Forelimb muscle (tissue), 1 donor: Measurements from ENCODE around the gene SPATA31C1. TPM values are rescaled to one million over a fixed set of nuclear protein-coding genes. Genes with fewer than 3 reads are reported as not detected.
"Not testable (repeated sequence)": the region's sequence is repeated elsewhere in the genome, so short reads cannot be mapped to it uniquely, and the experiment has no call there.

Experiments used
- DNase-seq: peaks from one replicate; pipeline ENCODE4 v3.0.0-alpha.2; 2013; ENCODE audit warnings: low read depth
- polyA plus RNA-seq: library from polyadenylated mRNA; unstranded; fragments of 120-200 nt; gene quantifications from one replicate; pipeline ENCODE4 v1.2.1, GENCODE V29; 2013; ENCODE audit not compliant: insufficient read length

The SPATA31C1 gene
- polyA plus RNA-seq, 1 donor: 0.08 TPM

DNA sequence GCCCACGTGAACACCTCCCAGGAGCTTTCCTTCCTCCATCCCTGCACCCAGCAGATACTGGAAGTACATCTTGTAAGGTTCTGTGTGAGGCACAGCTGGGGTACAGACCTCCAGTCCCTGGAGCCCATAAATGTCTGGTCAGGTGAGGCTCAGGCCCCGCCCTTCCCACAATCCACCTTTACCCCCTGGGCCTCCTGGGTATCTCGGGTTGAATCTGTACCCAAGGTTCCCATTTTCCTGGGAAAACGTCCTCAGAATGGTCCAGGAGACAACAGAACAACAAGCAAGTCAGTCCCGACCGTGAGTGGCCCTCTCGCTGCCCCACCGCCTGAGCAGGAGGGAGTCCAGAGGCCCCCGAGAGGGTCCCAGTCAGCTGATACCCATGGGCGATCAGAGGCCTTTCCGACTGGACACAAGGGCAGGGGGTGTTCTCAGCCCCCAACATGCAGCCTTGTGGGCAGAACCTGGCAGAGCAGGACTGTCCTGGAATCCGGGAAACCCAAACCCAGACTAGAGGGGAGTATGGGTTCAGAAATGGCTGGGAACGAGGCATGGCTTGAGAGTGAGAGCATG lies 30.7 kb upstream of the SPATA31C1 start:
- DNase-seq: no peak

DNA sequence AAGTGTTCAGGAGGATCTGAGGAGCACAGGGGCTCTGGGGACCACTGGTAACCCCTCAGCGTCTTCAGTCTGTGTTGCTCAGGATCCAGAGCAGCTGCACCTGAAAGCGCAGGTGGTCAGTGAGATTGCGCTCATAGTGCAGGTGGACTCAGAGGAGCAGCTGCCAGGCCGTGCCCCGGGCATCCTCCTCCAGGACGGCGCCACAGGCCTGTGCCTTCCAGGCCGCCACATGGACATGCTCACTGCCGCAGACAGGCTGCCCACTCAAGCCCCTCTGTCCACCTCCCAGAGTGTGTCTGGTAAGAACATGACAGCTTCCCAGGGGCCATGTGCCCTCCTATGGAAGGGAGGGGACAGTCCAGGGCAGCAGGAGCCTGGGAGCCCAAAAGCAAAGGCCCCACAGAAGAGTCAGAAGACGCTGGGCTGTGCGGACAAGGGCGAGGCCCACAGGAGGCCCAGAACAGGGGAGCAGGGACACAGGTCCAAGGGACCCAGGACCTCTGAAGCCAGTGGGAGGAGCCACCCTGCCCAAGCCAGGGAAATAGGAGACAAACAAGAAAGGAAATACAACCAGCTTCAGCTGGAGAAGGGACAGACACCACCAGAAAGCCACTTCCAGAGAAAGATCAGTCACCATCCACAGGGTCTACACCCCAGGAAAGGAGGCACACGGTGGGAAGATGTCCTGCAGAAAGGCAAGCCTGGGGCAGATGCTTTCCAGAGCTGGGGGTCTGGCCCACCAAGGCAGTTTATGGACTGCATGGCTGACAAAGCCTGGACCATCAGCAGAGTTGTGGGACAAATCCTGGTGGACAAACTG lies 29.9 kb upstream of the SPATA31C1 start:
- DNase-seq: no peak

DNA sequence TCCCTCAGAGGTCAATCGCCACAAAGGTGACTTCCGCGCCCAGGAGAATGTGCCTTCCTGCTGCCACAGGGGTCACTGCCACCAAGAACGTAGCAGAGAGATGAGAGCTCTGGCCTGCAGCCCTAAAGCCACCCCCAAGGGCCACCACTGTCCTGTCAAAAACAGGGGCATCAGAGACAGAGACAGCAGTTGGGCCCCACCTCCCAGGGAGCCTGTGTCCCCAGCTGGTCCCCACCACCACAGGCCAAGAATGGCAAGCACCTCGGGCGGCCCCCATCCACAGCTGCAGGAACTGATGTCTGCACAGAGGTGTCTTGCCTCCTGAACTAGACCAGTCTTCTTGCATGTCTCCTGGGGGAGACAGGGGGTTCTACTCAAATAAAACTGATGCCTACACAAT lies 29.3 kb upstream of the SPATA31C1 start:
- no peak for DNase-seq

GRCh38 chr9:87889065-87889881 lies 28.5 kb upstream of the SPATA31C1 start:
- no peak for DNase-seq

- no peak for DNase-seq
Observed at GRCh38 chr9:87889882-87890252, 27.9 kb upstream of the SPATA31C1 start.

DNA sequence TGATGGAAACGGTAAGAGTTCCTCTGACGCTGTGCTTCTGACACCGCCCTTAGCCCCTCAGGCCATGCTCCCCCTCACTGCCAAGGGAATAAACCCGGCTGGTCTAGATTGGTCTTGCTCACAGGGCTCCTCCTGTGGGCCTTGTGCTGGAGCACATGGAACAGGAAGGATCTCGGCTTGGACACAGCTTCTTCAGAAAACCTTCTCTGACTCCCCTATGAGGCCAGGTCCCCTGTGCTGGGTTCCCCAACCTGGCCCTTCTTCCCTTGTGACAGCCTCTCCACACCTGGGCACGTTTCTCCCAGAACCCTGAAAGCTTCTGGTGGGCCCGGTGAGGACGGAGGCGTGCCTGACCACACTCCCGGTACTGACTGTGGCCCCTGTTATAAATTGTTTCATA lies 26.9 kb upstream of the SPATA31C1 start:
- no peak for DNase-seq

GRCh38 chr9:87891754-87892153 lies 26.0 kb upstream of the SPATA31C1 start:
- DNase-seq: no peak

DNA sequence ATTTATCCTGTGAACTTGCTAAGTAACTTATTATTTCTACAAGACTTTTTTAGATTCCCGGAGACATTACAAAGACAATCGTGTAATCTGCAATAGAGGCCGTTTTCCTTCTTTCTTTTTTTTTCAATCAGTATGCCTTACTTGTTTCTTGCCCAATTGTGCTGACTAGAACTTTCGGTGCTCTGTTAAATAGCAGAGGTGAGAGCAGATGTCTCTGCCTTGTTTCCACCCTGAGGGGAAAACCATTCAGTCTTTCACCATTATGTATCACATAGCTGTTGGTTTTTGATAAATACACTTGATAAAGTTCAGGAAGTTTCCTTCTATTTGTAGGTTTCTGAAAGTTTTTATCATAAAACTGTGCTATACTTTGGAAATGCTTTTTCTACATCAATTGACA lies 24.8 kb upstream of the SPATA31C1 start:
- DNase-seq: no peak

DNA sequence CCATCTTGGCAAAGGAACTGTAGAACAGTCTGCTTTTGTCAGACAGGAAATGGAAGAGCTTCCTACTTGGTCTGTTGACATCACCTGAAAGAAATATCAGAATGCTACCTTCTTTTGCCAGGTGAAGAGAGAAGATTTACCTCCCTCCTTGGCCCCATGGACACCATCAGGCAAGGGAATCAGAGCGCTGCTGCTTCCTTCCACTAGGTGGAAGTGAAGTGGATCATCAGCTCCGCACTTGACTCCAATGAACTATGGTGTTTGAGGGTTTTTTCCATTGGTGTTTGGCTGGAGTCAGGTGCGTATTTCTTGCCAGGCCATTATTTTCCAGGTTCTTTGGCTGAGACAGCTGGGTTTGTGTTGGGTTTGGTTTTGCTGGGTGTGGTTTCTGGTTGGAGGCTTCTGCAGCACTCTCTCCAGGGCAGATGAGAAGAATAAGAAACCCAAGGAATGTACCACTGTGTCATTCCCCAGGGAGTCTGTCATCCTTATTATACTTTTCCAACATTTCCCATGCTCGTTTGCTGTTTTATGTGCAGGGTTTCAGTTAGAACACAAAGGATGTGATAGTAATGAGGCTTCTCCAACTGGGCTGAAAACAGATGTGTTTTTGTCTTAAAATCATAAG lies 22.6 kb upstream of the SPATA31C1 start:
- DNase-seq: no peak

DNA sequence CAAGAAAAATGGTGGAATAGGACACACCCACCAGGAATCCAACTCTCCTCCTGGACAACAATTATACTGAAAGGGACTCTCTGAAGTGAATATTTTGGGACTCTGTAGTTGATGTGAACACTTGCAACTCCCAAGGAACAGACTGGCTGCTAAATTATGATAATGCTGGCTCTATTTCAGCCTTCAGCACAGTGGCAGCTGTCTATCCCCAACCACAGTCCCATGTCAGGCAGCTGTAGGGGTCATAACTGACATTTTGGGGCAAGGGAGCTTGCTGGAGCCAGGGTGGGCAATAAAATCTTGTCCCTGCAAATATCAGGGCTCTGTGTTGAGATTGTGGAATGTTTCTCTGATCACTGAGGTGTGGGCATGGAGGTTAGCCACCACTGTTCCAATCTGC lies 20.9 kb upstream of the SPATA31C1 start:
- no peak for DNase-seq

- no peak for DNase-seq
Observed at GRCh38 chr9:87898151-87898550, 19.6 kb upstream of the SPATA31C1 start.

DNA sequence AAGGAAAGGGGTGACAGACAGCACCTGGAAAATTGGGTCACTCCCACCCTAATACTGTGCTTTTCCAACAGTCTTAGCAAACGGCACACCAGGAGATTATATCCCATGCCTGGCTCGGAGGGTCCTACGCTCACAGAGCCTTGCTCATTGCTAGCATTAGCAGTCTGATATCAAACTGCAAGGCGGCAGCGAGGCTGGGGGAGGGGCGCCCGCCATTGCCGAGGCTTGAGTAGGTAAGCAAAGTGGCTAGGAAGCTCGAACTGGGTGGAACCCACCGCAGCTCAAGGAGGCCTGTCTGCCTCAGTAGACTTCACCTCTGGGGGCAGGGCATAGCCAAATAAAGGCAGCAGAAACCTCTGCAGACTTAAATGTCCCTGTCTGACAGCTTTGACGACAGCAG lies 15.4 kb upstream of the SPATA31C1 start:
- not testable (repeated sequence) for DNase-seq

- no peak for DNase-seq
Observed at GRCh38 chr9:87909310-87910041, 8.3 kb upstream of the SPATA31C1 start.

DNA sequence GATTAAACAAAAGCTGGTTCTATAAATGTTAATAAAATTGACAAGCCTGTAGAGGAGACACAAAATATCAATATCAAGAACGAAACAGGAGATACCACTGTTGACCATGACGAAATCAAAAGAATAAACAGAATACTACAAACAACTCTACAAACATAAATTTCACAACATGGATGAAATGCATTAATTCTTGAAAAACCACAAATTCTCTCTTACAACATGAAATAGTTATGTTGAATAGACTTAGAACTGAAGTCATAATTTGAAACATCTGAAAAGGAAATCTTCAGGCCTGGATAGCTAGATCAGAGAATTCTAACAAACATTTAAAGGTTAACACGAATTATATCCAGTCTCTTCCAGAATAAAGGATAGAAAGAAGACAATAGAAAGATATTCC lies 6.9 kb upstream of the SPATA31C1 start:
- no peak for DNase-seq

DNA sequence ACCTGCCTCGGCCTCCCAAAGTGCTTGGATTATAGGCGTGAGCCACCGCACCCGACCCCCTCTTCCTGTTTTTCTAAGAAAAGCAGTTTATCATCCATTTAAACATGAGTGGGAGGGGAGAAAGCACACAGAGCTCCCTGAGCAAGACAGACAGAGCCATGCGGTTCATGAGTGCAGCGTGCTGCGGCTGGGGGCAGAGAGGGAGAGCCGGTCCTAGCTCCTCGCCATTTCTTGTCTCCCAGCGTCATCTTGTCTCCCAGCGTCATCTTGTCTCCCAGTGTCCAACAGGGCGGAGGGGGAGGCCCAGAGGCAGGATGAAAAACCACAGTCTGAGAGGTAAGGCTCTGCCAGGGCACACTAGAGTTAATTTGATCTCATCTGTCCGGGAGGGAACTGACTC lies 1.3 kb downstream of the SPATA31C1 start:
- not testable (repeated sequence) for DNase-seq

- DNase-seq: not testable (repeated sequence)
Observed at GRCh38 chr9:87921561-87921960, 3.8 kb downstream of the SPATA31C1 start.

- not testable (repeated sequence) for DNase-seq
Observed at GRCh38 chr9:87923012-87923411, 5.2 kb downstream of the SPATA31C1 start.

DNA sequence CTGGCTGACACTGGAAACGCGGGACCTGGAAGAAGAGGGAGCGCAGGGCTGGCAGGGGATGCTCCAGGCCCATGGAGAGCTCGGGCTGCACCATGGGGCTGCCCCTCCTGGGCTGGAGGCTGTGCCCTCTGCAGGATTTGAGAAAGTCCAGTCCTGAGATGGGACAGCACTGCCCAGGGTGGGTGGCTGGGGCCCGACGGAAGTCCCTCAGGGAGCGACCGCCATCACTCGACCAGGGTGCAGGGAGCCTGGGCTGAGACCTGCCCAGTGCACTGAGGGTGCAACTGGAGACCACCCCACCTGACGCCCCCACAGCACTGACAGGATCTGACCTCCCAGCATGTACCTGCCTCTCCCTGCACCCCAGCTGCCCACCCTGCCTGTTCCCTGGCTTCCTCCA lies 7.1 kb downstream of the SPATA31C1 start:
- not testable (repeated sequence) for DNase-seq

DNA sequence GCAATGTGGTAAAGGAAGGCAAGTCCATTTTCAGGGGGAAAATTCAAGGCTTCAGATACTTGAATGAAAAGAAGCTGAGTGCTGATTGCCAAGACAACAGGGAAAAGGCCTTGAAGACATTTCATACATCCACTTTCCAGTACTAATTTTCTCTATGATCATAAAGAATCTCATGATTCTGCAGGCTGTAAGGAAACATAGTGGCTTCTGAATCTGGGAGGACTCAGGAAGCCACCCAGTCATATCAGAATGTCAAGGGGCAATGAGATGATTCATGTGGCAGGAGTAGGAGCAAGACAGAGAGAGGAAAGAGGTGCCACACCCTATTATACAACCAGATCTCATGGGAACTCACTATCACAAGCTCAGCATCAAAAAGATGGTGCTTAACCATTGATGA lies 11.4 kb downstream of the SPATA31C1 start:
- DNase-seq: not testable (repeated sequence)

- DNase-seq: not testable (repeated sequence)
Observed at GRCh38 chr9:87934444-87934843, 16.7 kb downstream of the SPATA31C1 start.

- not testable (repeated sequence) for DNase-seq
Observed at GRCh38 chr9:87937352-87937751, 19.6 kb downstream of the SPATA31C1 start.
